ENCODE data around the gene SCT. TPM values are rescaled to one million over a fixed set of nuclear protein-coding genes. Genes with fewer than 3 reads are reported as not detected.

Gene SCT
- total and polyA plus RNA-seq, 2 experiments from 2014 or later: 2.6 TPM; not detected in 1

DNA sequence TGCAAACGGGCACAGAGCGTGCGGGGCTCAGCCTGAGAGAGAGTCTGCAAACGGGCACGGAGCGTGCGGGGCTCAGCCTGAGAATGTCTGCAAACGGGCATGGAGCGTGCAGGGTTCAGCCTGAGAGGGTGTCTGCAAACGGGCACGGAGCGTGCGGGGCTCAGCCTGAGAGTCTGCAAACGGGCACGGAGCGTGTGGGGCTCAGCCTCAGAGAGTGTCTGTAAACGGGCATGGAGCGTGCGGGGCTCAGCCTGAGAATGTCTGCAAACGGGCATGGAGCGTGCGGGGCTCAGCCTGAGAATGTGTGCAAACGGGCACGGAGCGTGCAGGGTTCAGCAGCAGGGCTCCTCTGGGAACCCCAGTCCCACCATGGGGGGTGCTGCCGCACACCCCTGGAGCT, 37.2 kb downstream of the SCT start (continued):
- no peak for TF ChIP-seq ZNF114 (CRISPR knock-in tag; IDR thresholded peaks at IDR 0.05)
- no peak for TF ChIP-seq NANOG (IDR thresholded peaks at IDR 0.05; ENCODE audit: borderline replicate concordance)

DNA sequence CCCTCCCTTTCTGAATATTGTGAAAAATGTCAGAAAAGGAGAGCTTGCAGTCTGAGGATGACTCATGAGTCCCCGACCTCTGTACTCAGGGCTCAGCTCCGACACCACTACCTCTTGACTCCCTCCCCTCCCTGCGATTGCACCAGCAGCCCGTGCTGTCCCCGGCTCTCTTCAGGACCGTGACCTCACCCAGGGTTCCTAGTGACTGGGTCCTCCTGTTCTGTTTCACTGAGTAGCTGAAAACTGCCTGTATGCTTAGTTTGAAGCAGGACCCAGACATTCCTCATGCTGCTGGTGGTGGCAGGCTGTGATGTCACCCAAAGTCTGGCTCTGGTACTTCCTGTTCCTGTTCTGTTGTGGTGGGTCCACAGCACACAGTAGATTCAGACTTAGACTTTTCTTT, 39.0 kb downstream of the SCT start:
- H3K9me2 ChIP-seq (ENCODE audit: insufficient read depth): no peaks in the 10 kb centered on the region
- Mint-ChIP-seq H3K27me3 (ENCODE audit: insufficient read depth, low read depth, poor library complexity) (peaks cover 12% of the 10 kb centered on the region), H3K36me3 (ENCODE audit: low read depth) (peaks cover 63% of the 10 kb centered on the region), H3K9me3 (no peaks in the 10 kb centered on the region; the same call in 2 of the 3 replicates), H3K4me3 (no peak overlapping the region), H3K27ac (no peak overlapping the region), H3K4me1 (no peaks in the 10 kb centered on the region; the same call in 2 of the 3 replicates)
- no peak overlapping the region for H3K4me3 ChIP-seq
- DNase-seq (ENCODE audit: low spot score): no peak
- peaks cover 13% of the 10 kb centered on the region for H4K20me1 ChIP-seq (replicated peaks; ENCODE audit: insufficient read depth)
- H2AFZ ChIP-seq: no peak overlapping the region
- H3K36me3 ChIP-seq (ENCODE audit: insufficient read depth): peaks cover 20% of the 10 kb centered on the region; the same call in 1 of the 2 replicates
- ATAC-seq: no peak
- no peaks in the 10 kb centered on the region for H3K4me1 ChIP-seq (ENCODE audit: insufficient read depth)
- no peak for TF ChIP-seq EZH2 (IDR thresholded peaks at IDR 0.05; ENCODE audit: low read depth, unreplicated experiment)
- no peak for TF ChIP-seq CREB1 (CRISPR knock-in tag; IDR thresholded peaks at IDR 0.05; ENCODE audit: low read depth)
- TF ChIP-seq JUNB (IDR thresholded peaks at IDR 0.05; ENCODE audit: unreplicated experiment): no peak
- no peak for TF ChIP-seq POLR2AphosphoS5 (IDR thresholded peaks at IDR 0.05; ENCODE audit: low read depth)
- TF ChIP-seq STAT1 (IDR thresholded peaks at IDR 0.05; ENCODE audit: unreplicated experiment): no peak
- TF ChIP-seq, protein P1, sequence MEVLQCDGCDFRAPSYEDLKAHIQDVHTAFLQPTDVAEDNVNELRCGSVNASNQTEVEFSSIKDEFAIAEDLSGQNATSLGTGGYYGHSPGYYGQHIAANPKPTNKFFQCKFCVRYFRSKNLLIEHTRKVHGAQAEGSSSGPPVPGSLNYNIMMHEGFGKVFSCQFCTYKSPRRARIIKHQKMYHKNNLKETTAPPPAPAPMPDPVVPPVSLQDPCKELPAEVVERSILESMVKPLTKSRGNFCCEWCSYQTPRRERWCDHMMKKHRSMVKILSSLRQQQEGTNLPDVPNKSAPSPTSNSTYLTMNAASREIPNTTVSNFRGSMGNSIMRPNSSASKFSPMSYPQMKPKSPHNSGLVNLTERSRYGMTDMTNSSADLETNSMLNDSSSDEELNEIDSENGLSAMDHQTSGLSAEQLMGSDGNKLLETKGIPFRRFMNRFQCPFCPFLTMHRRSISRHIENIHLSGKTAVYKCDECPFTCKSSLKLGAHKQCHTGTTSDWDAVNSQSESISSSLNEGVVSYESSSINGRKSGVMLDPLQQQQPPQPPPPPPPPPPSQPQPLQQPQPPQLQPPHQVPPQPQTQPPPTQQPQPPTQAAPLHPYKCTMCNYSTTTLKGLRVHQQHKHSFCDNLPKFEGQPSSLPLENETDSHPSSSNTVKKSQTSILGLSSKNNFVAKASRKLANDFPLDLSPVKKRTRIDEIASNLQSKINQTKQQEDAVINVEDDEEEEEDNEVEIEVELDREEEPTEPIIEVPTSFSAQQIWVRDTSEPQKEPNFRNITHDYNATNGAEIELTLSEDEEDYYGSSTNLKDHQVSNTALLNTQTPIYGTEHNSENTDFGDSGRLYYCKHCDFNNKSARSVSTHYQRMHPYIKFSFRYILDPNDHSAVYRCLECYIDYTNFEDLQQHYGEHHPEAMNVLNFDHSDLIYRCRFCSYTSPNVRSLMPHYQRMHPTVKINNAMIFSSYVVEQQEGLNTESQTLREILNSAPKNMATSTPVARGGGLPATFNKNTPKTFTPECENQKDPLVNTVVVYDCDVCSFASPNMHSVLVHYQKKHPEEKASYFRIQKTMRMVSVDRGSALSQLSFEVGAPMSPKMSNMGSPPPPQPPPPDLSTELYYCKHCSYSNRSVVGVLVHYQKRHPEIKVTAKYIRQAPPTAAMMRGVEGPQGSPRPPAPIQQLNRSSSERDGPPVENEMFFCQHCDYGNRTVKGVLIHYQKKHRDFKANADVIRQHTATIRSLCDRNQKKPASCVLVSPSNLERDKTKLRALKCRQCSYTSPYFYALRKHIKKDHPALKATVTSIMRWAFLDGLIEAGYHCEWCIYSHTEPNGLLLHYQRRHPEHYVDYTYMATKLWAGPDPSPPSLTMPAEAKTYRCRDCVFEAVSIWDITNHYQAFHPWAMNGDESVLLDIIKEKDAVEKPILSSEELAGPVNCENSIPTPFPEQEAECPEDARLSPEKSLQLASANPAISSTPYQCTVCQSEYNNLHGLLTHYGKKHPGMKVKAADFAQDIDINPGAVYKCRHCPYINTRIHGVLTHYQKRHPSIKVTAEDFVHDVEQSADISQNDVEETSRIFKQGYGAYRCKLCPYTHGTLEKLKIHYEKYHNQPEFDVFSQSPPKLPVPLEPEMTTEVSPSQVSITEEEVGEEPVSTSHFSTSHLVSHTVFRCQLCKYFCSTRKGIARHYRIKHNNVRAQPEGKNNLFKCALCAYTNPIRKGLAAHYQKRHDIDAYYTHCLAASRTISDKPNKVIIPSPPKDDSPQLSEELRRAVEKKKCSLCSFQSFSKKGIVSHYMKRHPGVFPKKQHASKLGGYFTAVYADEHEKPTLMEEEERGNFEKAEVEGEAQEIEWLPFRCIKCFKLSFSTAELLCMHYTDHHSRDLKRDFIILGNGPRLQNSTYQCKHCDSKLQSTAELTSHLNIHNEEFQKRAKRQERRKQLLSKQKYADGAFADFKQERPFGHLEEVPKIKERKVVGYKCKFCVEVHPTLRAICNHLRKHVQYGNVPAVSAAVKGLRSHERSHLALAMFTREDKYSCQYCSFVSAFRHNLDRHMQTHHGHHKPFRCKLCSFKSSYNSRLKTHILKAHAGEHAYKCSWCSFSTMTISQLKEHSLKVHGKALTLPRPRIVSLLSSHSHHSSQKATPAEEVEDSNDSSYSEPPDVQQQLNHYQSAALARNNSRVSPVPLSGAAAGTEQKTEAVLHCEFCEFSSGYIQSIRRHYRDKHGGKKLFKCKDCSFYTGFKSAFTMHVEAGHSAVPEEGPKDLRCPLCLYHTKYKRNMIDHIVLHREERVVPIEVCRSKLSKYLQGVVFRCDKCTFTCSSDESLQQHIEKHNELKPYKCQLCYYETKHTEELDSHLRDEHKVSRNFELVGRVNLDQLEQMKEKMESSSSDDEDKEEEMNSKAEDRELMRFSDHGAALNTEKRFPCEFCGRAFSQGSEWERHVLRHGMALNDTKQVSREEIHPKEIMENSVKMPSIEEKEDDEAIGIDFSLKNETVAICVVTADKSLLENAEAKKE (CRISPR knock-in tag; IDR thresholded peaks at IDR 0.05): no peak
- TF ChIP-seq ZNF114 (CRISPR knock-in tag; IDR thresholded peaks at IDR 0.05): no peak
- no peak for TF ChIP-seq ZNF331 (CRISPR knock-in tag; IDR thresholded peaks at IDR 0.05; ENCODE audit: low read depth)
- no peak for TF ChIP-seq EZH2phosphoT487 (IDR thresholded peaks at IDR 0.05; ENCODE audit: unreplicated experiment)
- no peak for TF ChIP-seq NANOG (IDR thresholded peaks at IDR 0.05; ENCODE audit: borderline replicate concordance)
- TF ChIP-seq, protein P2, sequence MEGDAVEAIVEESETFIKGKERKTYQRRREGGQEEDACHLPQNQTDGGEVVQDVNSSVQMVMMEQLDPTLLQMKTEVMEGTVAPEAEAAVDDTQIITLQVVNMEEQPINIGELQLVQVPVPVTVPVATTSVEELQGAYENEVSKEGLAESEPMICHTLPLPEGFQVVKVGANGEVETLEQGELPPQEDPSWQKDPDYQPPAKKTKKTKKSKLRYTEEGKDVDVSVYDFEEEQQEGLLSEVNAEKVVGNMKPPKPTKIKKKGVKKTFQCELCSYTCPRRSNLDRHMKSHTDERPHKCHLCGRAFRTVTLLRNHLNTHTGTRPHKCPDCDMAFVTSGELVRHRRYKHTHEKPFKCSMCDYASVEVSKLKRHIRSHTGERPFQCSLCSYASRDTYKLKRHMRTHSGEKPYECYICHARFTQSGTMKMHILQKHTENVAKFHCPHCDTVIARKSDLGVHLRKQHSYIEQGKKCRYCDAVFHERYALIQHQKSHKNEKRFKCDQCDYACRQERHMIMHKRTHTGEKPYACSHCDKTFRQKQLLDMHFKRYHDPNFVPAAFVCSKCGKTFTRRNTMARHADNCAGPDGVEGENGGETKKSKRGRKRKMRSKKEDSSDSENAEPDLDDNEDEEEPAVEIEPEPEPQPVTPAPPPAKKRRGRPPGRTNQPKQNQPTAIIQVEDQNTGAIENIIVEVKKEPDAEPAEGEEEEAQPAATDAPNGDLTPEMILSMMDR (conservative IDR thresholded peaks at IDR 0.05; ENCODE audit: low read depth in 2 of 2): no peak
- TF ChIP-seq, protein P3, sequence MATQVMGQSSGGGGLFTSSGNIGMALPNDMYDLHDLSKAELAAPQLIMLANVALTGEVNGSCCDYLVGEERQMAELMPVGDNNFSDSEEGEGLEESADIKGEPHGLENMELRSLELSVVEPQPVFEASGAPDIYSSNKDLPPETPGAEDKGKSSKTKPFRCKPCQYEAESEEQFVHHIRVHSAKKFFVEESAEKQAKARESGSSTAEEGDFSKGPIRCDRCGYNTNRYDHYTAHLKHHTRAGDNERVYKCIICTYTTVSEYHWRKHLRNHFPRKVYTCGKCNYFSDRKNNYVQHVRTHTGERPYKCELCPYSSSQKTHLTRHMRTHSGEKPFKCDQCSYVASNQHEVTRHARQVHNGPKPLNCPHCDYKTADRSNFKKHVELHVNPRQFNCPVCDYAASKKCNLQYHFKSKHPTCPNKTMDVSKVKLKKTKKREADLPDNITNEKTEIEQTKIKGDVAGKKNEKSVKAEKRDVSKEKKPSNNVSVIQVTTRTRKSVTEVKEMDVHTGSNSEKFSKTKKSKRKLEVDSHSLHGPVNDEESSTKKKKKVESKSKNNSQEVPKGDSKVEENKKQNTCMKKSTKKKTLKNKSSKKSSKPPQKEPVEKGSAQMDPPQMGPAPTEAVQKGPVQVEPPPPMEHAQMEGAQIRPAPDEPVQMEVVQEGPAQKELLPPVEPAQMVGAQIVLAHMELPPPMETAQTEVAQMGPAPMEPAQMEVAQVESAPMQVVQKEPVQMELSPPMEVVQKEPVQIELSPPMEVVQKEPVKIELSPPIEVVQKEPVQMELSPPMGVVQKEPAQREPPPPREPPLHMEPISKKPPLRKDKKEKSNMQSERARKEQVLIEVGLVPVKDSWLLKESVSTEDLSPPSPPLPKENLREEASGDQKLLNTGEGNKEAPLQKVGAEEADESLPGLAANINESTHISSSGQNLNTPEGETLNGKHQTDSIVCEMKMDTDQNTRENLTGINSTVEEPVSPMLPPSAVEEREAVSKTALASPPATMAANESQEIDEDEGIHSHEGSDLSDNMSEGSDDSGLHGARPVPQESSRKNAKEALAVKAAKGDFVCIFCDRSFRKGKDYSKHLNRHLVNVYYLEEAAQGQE (IDR thresholded peaks at IDR 0.05; ENCODE audit: unreplicated experiment): no peak
- TF ChIP-seq, protein P4, sequence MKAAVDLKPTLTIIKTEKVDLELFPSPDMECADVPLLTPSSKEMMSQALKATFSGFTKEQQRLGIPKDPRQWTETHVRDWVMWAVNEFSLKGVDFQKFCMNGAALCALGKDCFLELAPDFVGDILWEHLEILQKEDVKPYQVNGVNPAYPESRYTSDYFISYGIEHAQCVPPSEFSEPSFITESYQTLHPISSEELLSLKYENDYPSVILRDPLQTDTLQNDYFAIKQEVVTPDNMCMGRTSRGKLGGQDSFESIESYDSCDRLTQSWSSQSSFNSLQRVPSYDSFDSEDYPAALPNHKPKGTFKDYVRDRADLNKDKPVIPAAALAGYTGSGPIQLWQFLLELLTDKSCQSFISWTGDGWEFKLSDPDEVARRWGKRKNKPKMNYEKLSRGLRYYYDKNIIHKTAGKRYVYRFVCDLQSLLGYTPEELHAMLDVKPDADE (IDR thresholded peaks at IDR 0.05): no peak
- no peak overlapping the region for H3K4me2 ChIP-seq
- H3K27ac ChIP-seq (ENCODE audit: low read depth): no peak overlapping the region
- H3K27me3 ChIP-seq (ENCODE audit: insufficient read depth): no peaks in the 10 kb centered on the region
- H3F3A ChIP-seq (replicated peaks; ENCODE audit: low read depth): peaks cover 13% of the 10 kb centered on the region
- peaks cover 23% of the 10 kb centered on the region for H3K79me2 ChIP-seq (replicated peaks; ENCODE audit: insufficient read depth)

Measured in GM23338 (cell line).